Activated CD8-positive, alpha-beta T cell treated with anti-CD3 and anti-CD28 coated beads for 36 hours (primary cell): Measurements from ENCODE around the gene CENPK. TPM values are rescaled to one million over a fixed set of nuclear protein-coding genes. Genes with fewer than 3 reads are reported as not detected.

Experiments
- ATAC-seq: fragments of 200-7000 bp; cut with Tn5 transposase; one replicate; pipeline ENCODE4 v1.10.0; 2021; ENCODE audit warnings: mild to moderate bottlenecking, moderate library complexity
- CTCF ChIA-PET: fragments of 350-600 bp; sonication (Branson Sonifier 250); formaldehyde crosslinking; loops from one replicate; lab custom pipeline; 2021; ENCODE audit warnings: antibody characterized with exemption; lab: Charles Lee
- POLR2A ChIA-PET: fragments of 350-600 bp; sonication (Branson Sonifier 250); formaldehyde crosslinking; loops from one replicate; lab custom pipeline; 2021; ENCODE audit warnings: antibody characterized with exemption; lab: Charles Lee
- DNase-seq: peaks from one replicate; pipeline ENCODE4 v3.0.0-alpha.2; 2020
- H3K27ac Mint-ChIP-seq: one replicate; pipeline ENCODE4 v1.8.0; 2021; ENCODE audit warnings: mild to moderate bottlenecking, mixed read lengths
- H3K27me3 Mint-ChIP-seq: one replicate; pipeline ENCODE4 v1.8.0; 2021; ENCODE audit warnings: mixed read lengths
- H3K36me3 Mint-ChIP-seq: one replicate; pipeline ENCODE4 v1.8.0; 2021; ENCODE audit warnings: low read depth, mixed read lengths
- H3K4me1 Mint-ChIP-seq: one replicate; pipeline ENCODE4 v1.8.0; 2021; ENCODE audit warnings: low read depth, mixed read lengths
- H3K4me3 Mint-ChIP-seq: one replicate; pipeline ENCODE4 v1.8.0; 2021; ENCODE audit warnings: mild to moderate bottlenecking, moderate library complexity, mixed read lengths
- H3K9me3 Mint-ChIP-seq: one replicate; pipeline ENCODE4 v1.8.0; 2021; ENCODE audit warnings: mixed read lengths
- intact Hi-C: fragments of 100-400 bp; cut with micrococcal nuclease; formaldehyde crosslinking; loops from one replicate; pipeline ENCODE4 v1.10.0; 2022
- total RNA-seq, 2 experiments: library from RNA; stranded (reverse); gene quantifications; one replicate each; pipeline ENCODE4 v1.2.3, GENCODE V29; 2021
- TF ChIP-seq, protein P1 (sequence below): fragments of 200-600 bp; IDR thresholded peaks from one replicate; pipeline ENCODE4 v1.8.0; 2022; ENCODE audit warnings: antibody characterized with exemption, mild to moderate bottlenecking

The CENPK gene
- total RNA-seq, 2 experiments from 2014 or later, result 70.9 to 79.2 TPM

DNA sequence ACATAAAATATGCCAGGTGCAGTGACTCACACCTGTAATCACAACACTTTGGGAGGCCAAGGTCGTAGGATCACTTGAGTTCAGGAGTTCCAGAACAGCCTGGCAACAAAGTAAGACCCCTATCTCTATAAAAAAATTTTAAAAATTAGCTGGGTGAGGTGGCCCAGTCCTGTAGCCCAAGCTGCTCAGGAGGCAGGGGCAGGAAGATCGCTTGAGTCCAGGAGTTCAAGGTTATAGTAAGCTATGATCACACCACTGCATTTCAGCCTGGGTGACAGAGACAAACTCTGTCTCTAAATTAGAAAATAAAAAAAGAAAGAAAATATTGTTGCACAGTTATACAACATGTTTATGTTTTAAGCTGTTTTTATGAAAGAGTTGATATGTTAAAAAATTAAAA, 6.8 kb downstream of the CENPK start:
- Mint-ChIP-seq H3K36me3 (peaks cover 57% of the 10 kb centered on the region), H3K9me3 (no peaks in the 10 kb centered on the region), H3K27ac (no peak overlapping the region), H3K4me3 (no peak overlapping the region), H3K4me1 (peaks cover 5% of the 10 kb centered on the region), H3K27me3 (no peaks in the 10 kb centered on the region)
- POLR2A ChIA-PET, result no interaction called here
- TF ChIP-seq, protein P1, sequence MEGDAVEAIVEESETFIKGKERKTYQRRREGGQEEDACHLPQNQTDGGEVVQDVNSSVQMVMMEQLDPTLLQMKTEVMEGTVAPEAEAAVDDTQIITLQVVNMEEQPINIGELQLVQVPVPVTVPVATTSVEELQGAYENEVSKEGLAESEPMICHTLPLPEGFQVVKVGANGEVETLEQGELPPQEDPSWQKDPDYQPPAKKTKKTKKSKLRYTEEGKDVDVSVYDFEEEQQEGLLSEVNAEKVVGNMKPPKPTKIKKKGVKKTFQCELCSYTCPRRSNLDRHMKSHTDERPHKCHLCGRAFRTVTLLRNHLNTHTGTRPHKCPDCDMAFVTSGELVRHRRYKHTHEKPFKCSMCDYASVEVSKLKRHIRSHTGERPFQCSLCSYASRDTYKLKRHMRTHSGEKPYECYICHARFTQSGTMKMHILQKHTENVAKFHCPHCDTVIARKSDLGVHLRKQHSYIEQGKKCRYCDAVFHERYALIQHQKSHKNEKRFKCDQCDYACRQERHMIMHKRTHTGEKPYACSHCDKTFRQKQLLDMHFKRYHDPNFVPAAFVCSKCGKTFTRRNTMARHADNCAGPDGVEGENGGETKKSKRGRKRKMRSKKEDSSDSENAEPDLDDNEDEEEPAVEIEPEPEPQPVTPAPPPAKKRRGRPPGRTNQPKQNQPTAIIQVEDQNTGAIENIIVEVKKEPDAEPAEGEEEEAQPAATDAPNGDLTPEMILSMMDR, result no peak
- ATAC-seq (no peak), DNase-seq (no peak)
- intact Hi-C loops, result no loop called here
- CTCF ChIA-PET, result interaction anchor here (1.1 kb wide), 1 partner anchor 45 kb away, joined by 3 read pairs; no protein-coding TSS in a partner anchor

GRCh38 chr5:65555287-65555686, 7.7 kb downstream of the CENPK start:
- ATAC-seq (no peak), DNase-seq (no peak)
- intact Hi-C loops, result no loop called here
- H3K9me3 Mint-ChIP-seq, result no peaks in the 10 kb centered on the region
- CTCF ChIA-PET, result interaction anchor here (0.5 to 1.1 kb wide), 2 partner anchors 44 to 1095 kb away, joined by 3 read pairs; no protein-coding TSS in a partner anchor
- POLR2A ChIA-PET, result no interaction called here
- peaks cover 2% of the 10 kb centered on the region for H3K4me1 Mint-ChIP-seq
- H3K27me3 Mint-ChIP-seq, result no peaks in the 10 kb centered on the region
- H3K36me3 Mint-ChIP-seq, result peaks cover 61% of the 10 kb centered on the region
- H3K27ac Mint-ChIP-seq, result no peak overlapping the region
- H3K4me3 Mint-ChIP-seq, result no peak overlapping the region
- TF ChIP-seq, protein P1, result no peak

- Mint-ChIP-seq H3K36me3 (peaks cover 63% of the 10 kb centered on the region), H3K9me3 (no peaks in the 10 kb centered on the region), H3K27ac (no peak overlapping the region), H3K4me3 (no peak overlapping the region), H3K4me1 (peaks cover 2% of the 10 kb centered on the region), H3K27me3 (no peaks in the 10 kb centered on the region)
- intact Hi-C loops, result no loop called here
- no peak for ATAC-seq
- DNase-seq, result no peak
- CTCF ChIA-PET, result no interaction called here
- TF ChIP-seq, protein P1, result no peak
- POLR2A ChIA-PET, result interaction anchor here (4.5 kb wide), 1 partner anchor 9 kb away, joined by 19 read pairs; the partner anchor contains the start of genes CENPK and PPWD1
These were observed 9.0 kb downstream of the CENPK start for GRCh38 chr5:65553941-65554340.

DNA sequence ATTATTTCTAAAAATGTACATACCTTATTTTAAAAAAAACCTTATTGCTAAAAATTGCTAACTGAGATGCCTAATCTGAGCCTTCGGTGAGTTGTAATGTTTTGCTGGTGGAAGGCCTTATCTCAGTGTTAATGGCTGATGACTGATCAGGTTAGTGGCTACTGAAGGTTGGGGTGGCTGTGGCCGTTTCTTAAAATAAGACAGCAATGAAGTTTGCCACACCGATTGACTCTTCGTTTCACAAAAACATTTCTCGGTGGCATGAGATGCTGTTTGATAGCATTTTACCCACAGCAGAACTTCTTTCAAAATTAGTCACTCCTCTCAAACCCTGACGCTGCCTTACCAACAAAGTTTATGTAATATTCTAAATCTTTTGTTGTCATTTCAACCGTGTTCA, 14.7 kb downstream of the CENPK start:
- Mint-ChIP-seq H3K4me1 (peaks cover 3% of the 10 kb centered on the region), H3K36me3 (peaks cover 64% of the 10 kb centered on the region), H3K27me3 (no peaks in the 10 kb centered on the region), H3K4me3 (no peak overlapping the region), H3K27ac (no peak overlapping the region), H3K9me3 (no peaks in the 10 kb centered on the region)
- ATAC-seq (peak; percentile 13), DNase-seq (no peak)
- TF ChIP-seq, protein P1, result no peak
- intact Hi-C loops, result no loop called here
- ChIA-PET POLR2A (no interaction called here), CTCF (no interaction called here)

DNA sequence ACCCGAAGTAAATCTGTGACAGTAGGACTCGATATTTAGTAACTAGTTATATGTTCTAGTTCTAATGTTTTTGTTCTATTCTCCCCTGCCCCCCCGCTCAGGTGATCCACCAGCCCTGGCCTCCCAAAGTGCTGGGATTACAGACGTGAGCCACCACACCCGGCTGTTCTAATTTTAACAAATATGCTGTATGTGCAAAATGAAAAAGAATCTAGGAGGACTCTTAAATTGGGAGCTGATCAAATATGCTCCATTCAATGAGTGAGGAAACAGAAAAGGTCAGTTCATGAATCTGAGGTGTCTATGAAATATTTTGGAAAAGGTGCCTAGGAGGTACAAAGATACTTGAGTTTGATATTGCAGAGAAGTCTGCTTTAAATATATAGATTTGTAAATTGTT, 16.8 kb downstream of the CENPK start:
- Mint-ChIP-seq H3K27me3 (no peaks in the 10 kb centered on the region), H3K4me1 (peaks cover 3% of the 10 kb centered on the region), H3K27ac (no peak overlapping the region), H3K36me3 (peaks cover 68% of the 10 kb centered on the region), H3K9me3 (no peaks in the 10 kb centered on the region), H3K4me3 (no peak overlapping the region)
- intact Hi-C loops, result no loop called here
- CTCF ChIA-PET, result interaction anchor here (1.1 kb wide), 1 partner anchor 16 kb away, joined by 3 read pairs; no protein-coding TSS in a partner anchor
- DNase-seq, result no peak
- TF ChIP-seq, protein P1, result no peak
- no peak for ATAC-seq
- POLR2A ChIA-PET, result no interaction called here
